WTC11 (cell line): Measurements from ENCODE around the gene NSDHL. TPM values are rescaled to one million over a fixed set of nuclear protein-coding genes. Genes with fewer than 3 reads are reported as not detected.

Experiments
- ATAC-seq: fragments of 200-7000 bp; cut with Tn5 transposase; 2 replicates; pipeline ENCODE4 v1.10.0; 2021; ENCODE audit warnings: mild to moderate bottlenecking, moderate library complexity
- CTCF ChIA-PET: fragments of 300-600 bp; sonication (Branson Sonifier 250); formaldehyde crosslinking; loops from one replicate; lab custom pipeline; 2021; ENCODE audit warnings: antibody characterized with exemption; lab: Charles Lee
- POLR2A ChIA-PET: fragments of 350-600 bp; sonication (Branson Sonifier 250); formaldehyde crosslinking; loops from one replicate; lab custom pipeline; 2021; ENCODE audit warnings: antibody characterized with exemption; lab: Charles Lee
- DNase-seq: peaks from one replicate; pipeline ENCODE4 v3.0.0; 2021; ENCODE audit warnings: low spot score
- H3K27ac Mint-ChIP-seq: 2 replicates; pipeline ENCODE4 v1.8.0; 2021; ENCODE audit warnings: mixed read lengths
- H3K27me3 Mint-ChIP-seq: 2 replicates; pipeline ENCODE4 v1.8.0; 2021; ENCODE audit warnings: low read depth, mild to moderate bottlenecking, moderate library complexity, mixed read lengths
- H3K36me3 Mint-ChIP-seq: 2 replicates; pipeline ENCODE4 v1.8.0; 2021; ENCODE audit warnings: mixed read lengths
- H3K4me1 Mint-ChIP-seq: 2 replicates; pipeline ENCODE4 v1.8.0; 2022; ENCODE audit warnings: mixed read lengths
- H3K4me3 Mint-ChIP-seq: 2 replicates; pipeline ENCODE4 v1.8.0; 2021; ENCODE audit warnings: mild to moderate bottlenecking, moderate library complexity, mixed read lengths
- H3K9me3 Mint-ChIP-seq: 2 replicates; pipeline ENCODE4 v1.8.0; 2021; ENCODE audit warnings: mixed read lengths
- EMX1 ChIP-seq: fragments of 250-450 bp; sonication (Bioruptor Pico); IDR thresholded peaks from 2 replicates; pipeline ENCODE4 v1.8.0; 2021; ENCODE audit warnings: mild to moderate bottlenecking
- FOXK1 ChIP-seq: sonication (generic); formaldehyde crosslinking; IDR thresholded peaks from 2 replicates; pipeline ENCODE4 v1.8.0; 2022; ENCODE audit warnings: mild to moderate bottlenecking, moderate library complexity, missing genetic modification reagents
- FOXP1 ChIP-seq: sonication (generic); formaldehyde crosslinking; IDR thresholded peaks from 2 replicates; pipeline ENCODE4 v1.8.0; 2022; ENCODE audit warnings: missing genetic modification reagents, mild to moderate bottlenecking, moderate library complexity, borderline replicate concordance
- HMGA2 ChIP-seq: fragments of 250-450 bp; sonication (Bioruptor Pico); IDR thresholded peaks from 2 replicates; pipeline ENCODE4 v1.4.0; 2021; ENCODE audit warnings: mild to moderate bottlenecking, moderate library complexity
- IRF2 ChIP-seq: sonication (generic); formaldehyde crosslinking; IDR thresholded peaks from 2 replicates; pipeline ENCODE4 v1.8.0; 2022; ENCODE audit warnings: low read depth, missing genetic modification reagents, borderline replicate concordance
- JAZF1 ChIP-seq: fragments of 250-450 bp; sonication (Bioruptor Pico); IDR thresholded peaks from 2 replicates; pipeline ENCODE4 v1.9.0; 2021; ENCODE audit warnings: moderate library complexity, mild to moderate bottlenecking, inconsistent platforms
- NFYB ChIP-seq: sonication (generic); formaldehyde crosslinking; conservative IDR thresholded peaks from 2 replicates; pipeline ENCODE4 v1.8.0; 2022; ENCODE audit warnings: low read depth, missing genetic modification reagents
- NR3C1 ChIP-seq: sonication (generic); formaldehyde crosslinking; conservative IDR thresholded peaks from 2 replicates; pipeline ENCODE4 v1.8.1; 2023; ENCODE audit warnings: low read depth, mild to moderate bottlenecking, missing genetic modification reagents
- OVOL2 ChIP-seq: fragments of 250-450 bp; sonication (Bioruptor Pico); IDR thresholded peaks from 2 replicates; pipeline ENCODE4 v1.9.0; 2021; ENCODE audit warnings: mild to moderate bottlenecking, borderline replicate concordance
- PRRX2 ChIP-seq: fragments of 250-450 bp; sonication (Bioruptor Pico); IDR thresholded peaks from 2 replicates; pipeline ENCODE4 v1.8.0; 2021; ENCODE audit warnings: mild to moderate bottlenecking
- RORB ChIP-seq: fragments of 250-450 bp; sonication (Bioruptor Pico); IDR thresholded peaks from 2 replicates; pipeline ENCODE4 v1.9.0; 2021; ENCODE audit warnings: mild to moderate bottlenecking
- SOX15 ChIP-seq: fragments of 250-450 bp; sonication (Bioruptor Pico); IDR thresholded peaks from 2 replicates; pipeline ENCODE4 v1.9.0; 2021; ENCODE audit warnings: mild to moderate bottlenecking
- SP1 ChIP-seq: sonication (generic); formaldehyde crosslinking; conservative IDR thresholded peaks from 2 replicates; pipeline ENCODE4 v1.8.1; 2022; ENCODE audit warnings: missing genetic modification reagents
- TEAD4 ChIP-seq: sonication (generic); formaldehyde crosslinking; IDR thresholded peaks from 2 replicates; pipeline ENCODE4 v1.8.0; 2022; ENCODE audit warnings: mild to moderate bottlenecking, missing genetic modification reagents
- TP53 ChIP-seq: sonication (generic); formaldehyde crosslinking; IDR thresholded peaks from 2 replicates; pipeline ENCODE4 v1.8.1; 2023; ENCODE audit warnings: mild to moderate bottlenecking, missing genetic modification reagents
- ZMAT4 ChIP-seq: fragments of 250-450 bp; sonication (Bioruptor Pico); IDR thresholded peaks from 2 replicates; pipeline ENCODE4 v1.9.0; 2021; ENCODE audit warnings: mild to moderate bottlenecking
- ZNF138 ChIP-seq: sonication (generic); formaldehyde crosslinking; conservative IDR thresholded peaks from 2 replicates; pipeline ENCODE4 v1.8.1; 2022; ENCODE audit warnings: mild to moderate bottlenecking, moderate library complexity, missing genetic modification reagents
- ZNF416 ChIP-seq: fragments of 250-450 bp; sonication (Bioruptor Pico); IDR thresholded peaks from 2 replicates; pipeline ENCODE4 v1.9.0; 2021; ENCODE audit warnings: mild to moderate bottlenecking, inconsistent platforms
- ZNF423 ChIP-seq: fragments of 250-450 bp; sonication (Bioruptor Pico); IDR thresholded peaks from 2 replicates; pipeline ENCODE4 v2.1.2; 2022; ENCODE audit warnings: mild to moderate bottlenecking, moderate library complexity
- ZNF532 ChIP-seq: fragments of 250-450 bp; sonication (Bioruptor Pico); IDR thresholded peaks from 2 replicates; pipeline ENCODE4 v1.9.0; 2021; ENCODE audit warnings: mild to moderate bottlenecking, borderline replicate concordance
- ZSCAN18 ChIP-seq: fragments of 250-450 bp; sonication (Bioruptor Pico); IDR thresholded peaks from 2 replicates; pipeline ENCODE4 v2.1.2; 2022; ENCODE audit warnings: mild to moderate bottlenecking, moderate library complexity
- total RNA-seq: library from RNA; stranded (reverse); gene quantifications from 3 replicates; pipeline ENCODE4 v1.2.3, GENCODE V29; 2021
- TF ChIP-seq, protein P1 (sequence below): sonication (generic); formaldehyde crosslinking; IDR thresholded peaks from 2 replicates; pipeline ENCODE4 v1.8.1; 2022; ENCODE audit warnings: mild to moderate bottlenecking, moderate library complexity, missing genetic modification reagents
- TF ChIP-seq, protein P2 (sequence below): sonication (generic); formaldehyde crosslinking; IDR thresholded peaks from 2 replicates; pipeline ENCODE4 v1.8.1; 2023; ENCODE audit warnings: mild to moderate bottlenecking, missing genetic modification reagents
- TF ChIP-seq, protein P3 (sequence below): fragments of 250-450 bp; sonication (Bioruptor Pico); IDR thresholded peaks from 2 replicates; pipeline ENCODE4 v1.8.0; 2021; ENCODE audit warnings: mild to moderate bottlenecking

Gene NSDHL
- total RNA-seq, 1 experiment from 2014 or later = 22.5 TPM

GRCh38 chrX:152853986-152854385 is 23.1 kb downstream of the NSDHL start:
- no peaks in the 10 kb centered on the region for H3K27me3 Mint-ChIP-seq
- ChIA-PET POLR2A (interaction anchor here (0.6 kb wide), 1 partner anchor 70 kb away, joined by 4 read pairs; no protein-coding TSS in a partner anchor), CTCF (no interaction called here)
- H3K27ac Mint-ChIP-seq = no peak overlapping the region
- ATAC-seq = no peak
- no peak for TF ChIP-seq NFYB (CRISPR knock-in tag)
- no peak for TF ChIP-seq ZMAT4 (CRISPR knock-in tag)
- TF ChIP-seq, protein P1, sequence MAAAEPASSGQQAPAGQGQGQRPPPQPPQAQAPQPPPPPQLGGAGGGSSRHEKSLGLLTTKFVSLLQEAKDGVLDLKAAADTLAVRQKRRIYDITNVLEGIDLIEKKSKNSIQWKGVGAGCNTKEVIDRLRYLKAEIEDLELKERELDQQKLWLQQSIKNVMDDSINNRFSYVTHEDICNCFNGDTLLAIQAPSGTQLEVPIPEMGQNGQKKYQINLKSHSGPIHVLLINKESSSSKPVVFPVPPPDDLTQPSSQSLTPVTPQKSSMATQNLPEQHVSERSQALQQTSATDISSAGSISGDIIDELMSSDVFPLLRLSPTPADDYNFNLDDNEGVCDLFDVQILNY (CRISPR knock-in tag) = no peak
- no peaks in the 10 kb centered on the region for H3K9me3 Mint-ChIP-seq
- H3K4me3 Mint-ChIP-seq = no peak overlapping the region
- no peaks in the 10 kb centered on the region for H3K4me1 Mint-ChIP-seq
- no peak for DNase-seq
- H3K36me3 Mint-ChIP-seq = peaks cover 24% of the 10 kb centered on the region

DNA sequence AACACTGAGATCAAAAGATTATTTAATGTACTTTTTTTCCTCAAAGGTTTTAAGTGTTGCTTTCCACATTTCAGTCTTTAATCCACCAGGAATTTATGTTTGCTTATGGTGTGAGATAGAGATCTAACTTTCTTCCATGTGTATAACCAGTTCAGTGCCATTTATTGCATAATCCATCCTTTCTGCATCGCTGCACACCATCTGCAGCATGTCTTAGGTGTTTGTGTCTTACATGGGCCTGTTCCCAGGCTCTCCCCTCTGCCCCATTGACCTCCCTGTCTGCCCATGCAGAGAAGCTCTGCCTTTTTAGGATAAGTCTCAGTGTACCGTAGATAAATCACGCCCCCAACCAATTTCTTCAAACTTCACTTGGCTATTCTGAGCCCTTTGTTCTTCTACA is 30.3 kb downstream of the NSDHL start:
- no peak for ATAC-seq
- H3K4me1 Mint-ChIP-seq = no peaks in the 10 kb centered on the region
- no peak for TF ChIP-seq ZNF423
- no peak for TF ChIP-seq TP53
- no peak for TF ChIP-seq HMGA2
- no peak for TF ChIP-seq TEAD4 (CRISPR knock-in tag)
- no peak for TF ChIP-seq ZSCAN18 (CRISPR knock-in tag)
- H3K36me3 Mint-ChIP-seq = peaks cover 17% of the 10 kb centered on the region
- H3K27ac Mint-ChIP-seq = no peak overlapping the region
- DNase-seq = no peak
- ChIA-PET POLR2A (no interaction called here), CTCF (no interaction called here)
- H3K9me3 Mint-ChIP-seq = no peaks in the 10 kb centered on the region
- H3K4me3 Mint-ChIP-seq = no peak overlapping the region
- no peaks in the 10 kb centered on the region for H3K27me3 Mint-ChIP-seq

- Mint-ChIP-seq H3K4me3 (no peak overlapping the region), H3K27me3 (no peaks in the 10 kb centered on the region), H3K36me3 (peaks cover 17% of the 10 kb centered on the region), H3K27ac (no peak overlapping the region), H3K9me3 (no peaks in the 10 kb centered on the region), H3K4me1 (no peaks in the 10 kb centered on the region)
- POLR2A ChIA-PET = no interaction called here
- TF ChIP-seq JAZF1 (no peak), FOXK1 (CRISPR knock-in tag) (no peak), SP1 (CRISPR knock-in tag) (no peak), ZNF416 (CRISPR knock-in tag) (no peak), EMX1 (CRISPR knock-in tag) (no peak), TP53 (no peak), PRRX2 (CRISPR knock-in tag) (no peak), NR3C1 (CRISPR knock-in tag) (no peak), OVOL2 (CRISPR knock-in tag) (no peak), ZNF532 (CRISPR knock-in tag) (no peak), IRF2 (no peak), RORB (CRISPR knock-in tag) (no peak), ZMAT4 (CRISPR knock-in tag) (no peak), ZNF138 (CRISPR knock-in tag) (no peak), FOXP1 (CRISPR knock-in tag) (no peak), SOX15 (CRISPR knock-in tag) (no peak)
- TF ChIP-seq, protein P2, sequence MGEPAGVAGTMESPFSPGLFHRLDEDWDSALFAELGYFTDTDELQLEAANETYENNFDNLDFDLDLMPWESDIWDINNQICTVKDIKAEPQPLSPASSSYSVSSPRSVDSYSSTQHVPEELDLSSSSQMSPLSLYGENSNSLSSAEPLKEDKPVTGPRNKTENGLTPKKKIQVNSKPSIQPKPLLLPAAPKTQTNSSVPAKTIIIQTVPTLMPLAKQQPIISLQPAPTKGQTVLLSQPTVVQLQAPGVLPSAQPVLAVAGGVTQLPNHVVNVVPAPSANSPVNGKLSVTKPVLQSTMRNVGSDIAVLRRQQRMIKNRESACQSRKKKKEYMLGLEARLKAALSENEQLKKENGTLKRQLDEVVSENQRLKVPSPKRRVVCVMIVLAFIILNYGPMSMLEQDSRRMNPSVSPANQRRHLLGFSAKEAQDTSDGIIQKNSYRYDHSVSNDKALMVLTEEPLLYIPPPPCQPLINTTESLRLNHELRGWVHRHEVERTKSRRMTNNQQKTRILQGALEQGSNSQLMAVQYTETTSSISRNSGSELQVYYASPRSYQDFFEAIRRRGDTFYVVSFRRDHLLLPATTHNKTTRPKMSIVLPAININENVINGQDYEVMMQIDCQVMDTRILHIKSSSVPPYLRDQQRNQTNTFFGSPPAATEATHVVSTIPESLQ = no peak
- TF ChIP-seq, protein P3, sequence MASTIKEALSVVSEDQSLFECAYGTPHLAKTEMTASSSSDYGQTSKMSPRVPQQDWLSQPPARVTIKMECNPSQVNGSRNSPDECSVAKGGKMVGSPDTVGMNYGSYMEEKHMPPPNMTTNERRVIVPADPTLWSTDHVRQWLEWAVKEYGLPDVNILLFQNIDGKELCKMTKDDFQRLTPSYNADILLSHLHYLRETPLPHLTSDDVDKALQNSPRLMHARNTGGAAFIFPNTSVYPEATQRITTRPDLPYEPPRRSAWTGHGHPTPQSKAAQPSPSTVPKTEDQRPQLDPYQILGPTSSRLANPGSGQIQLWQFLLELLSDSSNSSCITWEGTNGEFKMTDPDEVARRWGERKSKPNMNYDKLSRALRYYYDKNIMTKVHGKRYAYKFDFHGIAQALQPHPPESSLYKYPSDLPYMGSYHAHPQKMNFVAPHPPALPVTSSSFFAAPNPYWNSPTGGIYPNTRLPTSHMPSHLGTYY (CRISPR knock-in tag) = no peak
- ATAC-seq = no peak
- CTCF ChIA-PET = no interaction called here
- no peak for DNase-seq
Measured at GRCh38 chrX:152861826-152862225, 31.0 kb downstream of the NSDHL start.
